PC-3 (cell line): ENCODE results near the gene STX3.

Experiments used
- EZH2 ChIP-seq: fragments of 300-600 bp; sonication (generic); IDR thresholded peaks from one replicate; pipeline ENCODE4 v1.6.1; 2017; ENCODE audit warnings: antibody characterized with exemption, mild to moderate bottlenecking, low read length; ENCODE audit not compliant: unreplicated experiment
- EZH2phosphoT487 ChIP-seq: fragments of 300-600 bp; sonication (generic); IDR thresholded peaks from 2 replicates; pipeline ENCODE4 v1.6.1; 2018; ENCODE audit warnings: mild to moderate bottlenecking, antibody characterized with exemption, low read length, borderline replicate concordance
- TF ChIP-seq, protein P1 (sequence below): fragments of 300-600 bp; sonication (generic); conservative IDR thresholded peaks from 2 replicates; pipeline ENCODE4 v1.5.1; 2017; ENCODE audit warnings: antibody characterized with exemption, low read depth, mild to moderate bottlenecking, low read length

DNA sequence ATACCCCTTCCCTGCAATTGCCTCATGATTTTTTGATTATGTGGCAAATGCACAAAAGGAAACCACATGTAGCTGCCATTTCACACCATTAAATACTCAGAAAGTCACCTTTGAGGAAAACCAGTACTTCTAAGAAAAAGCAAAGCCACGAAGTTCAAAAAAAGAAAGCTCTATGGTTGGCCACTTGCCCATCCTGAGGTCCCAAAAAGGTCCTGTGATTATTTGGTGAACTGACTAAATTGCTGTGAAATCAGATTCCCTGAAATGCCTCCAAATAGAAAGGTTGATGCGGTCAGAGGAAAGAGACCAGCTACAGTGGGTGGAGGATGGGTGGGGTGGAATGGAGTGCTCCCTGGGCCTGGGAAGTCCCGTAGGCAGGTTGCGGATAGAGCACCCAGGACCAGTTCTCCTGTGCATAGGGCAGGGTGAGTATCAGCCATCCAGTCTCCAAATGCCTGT, 28.5 kb downstream of the STX3 start:
- TF ChIP-seq, protein P1, sequence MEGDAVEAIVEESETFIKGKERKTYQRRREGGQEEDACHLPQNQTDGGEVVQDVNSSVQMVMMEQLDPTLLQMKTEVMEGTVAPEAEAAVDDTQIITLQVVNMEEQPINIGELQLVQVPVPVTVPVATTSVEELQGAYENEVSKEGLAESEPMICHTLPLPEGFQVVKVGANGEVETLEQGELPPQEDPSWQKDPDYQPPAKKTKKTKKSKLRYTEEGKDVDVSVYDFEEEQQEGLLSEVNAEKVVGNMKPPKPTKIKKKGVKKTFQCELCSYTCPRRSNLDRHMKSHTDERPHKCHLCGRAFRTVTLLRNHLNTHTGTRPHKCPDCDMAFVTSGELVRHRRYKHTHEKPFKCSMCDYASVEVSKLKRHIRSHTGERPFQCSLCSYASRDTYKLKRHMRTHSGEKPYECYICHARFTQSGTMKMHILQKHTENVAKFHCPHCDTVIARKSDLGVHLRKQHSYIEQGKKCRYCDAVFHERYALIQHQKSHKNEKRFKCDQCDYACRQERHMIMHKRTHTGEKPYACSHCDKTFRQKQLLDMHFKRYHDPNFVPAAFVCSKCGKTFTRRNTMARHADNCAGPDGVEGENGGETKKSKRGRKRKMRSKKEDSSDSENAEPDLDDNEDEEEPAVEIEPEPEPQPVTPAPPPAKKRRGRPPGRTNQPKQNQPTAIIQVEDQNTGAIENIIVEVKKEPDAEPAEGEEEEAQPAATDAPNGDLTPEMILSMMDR, result no peak
- TF ChIP-seq EZH2 (no peak), EZH2phosphoT487 (no peak)
